Activated effector memory CD4-positive, alpha-beta T cell treated with Interleukin-2 at 50 U/mL for 16 hours (primary cell): ENCODE data around the gene CELA2A.

Experiments used
- DNase-seq: peaks from one replicate; pipeline ENCODE4 v3.0.0-alpha.2; 2020

The CELA2A gene

GRCh38 chr1:15456313-15456954 is at the start of gene CELA2A:
CELA2A (plus strand) TSS chr1:15456732; CDS start chr1:15456754, 22 bp downstream.
- no peak for DNase-seq

GRCh38 chr1:15407580-15407979 is 49.0 kb upstream of the CELA2A start:
- DNase-seq: no peak

GRCh38 chr1:15408890-15409387 is 47.6 kb upstream of the CELA2A start:
- DNase-seq: no peak

- peak; percentile 76 for DNase-seq
Observed at GRCh38 chr1:15409388-15410222, 46.9 kb upstream of the CELA2A start, which contains the start of gene EFHD2. EFHD2 (plus strand) TSS chr1:15409888; CDS start chr1:15409972, 84 bp downstream.

GRCh38 chr1:15410223-15410883 is 46.2 kb upstream of the CELA2A start:
- no peak for DNase-seq

GRCh38 chr1:15410884-15411245 is 45.7 kb upstream of the CELA2A start:
- no peak for DNase-seq

GRCh38 chr1:15411593-15412137 is 44.9 kb upstream of the CELA2A start:
- DNase-seq: peak; percentile 29

- DNase-seq: peak; percentile 27
Observed at GRCh38 chr1:15412175-15412800, 44.2 kb upstream of the CELA2A start.

GRCh38 chr1:15412843-15413242 is 43.7 kb upstream of the CELA2A start:
- DNase-seq: no peak

GRCh38 chr1:15413563-15414444 is 42.7 kb upstream of the CELA2A start:
- no peak for DNase-seq

GRCh38 chr1:15414445-15414983 is 42.0 kb upstream of the CELA2A start:
- no peak for DNase-seq

- DNase-seq: peak; percentile 52
Observed at GRCh38 chr1:15417059-15417934, 39.2 kb upstream of the CELA2A start.

- DNase-seq: no peak
Observed at GRCh38 chr1:15418806-15419515, 37.6 kb upstream of the CELA2A start.

- DNase-seq: no peak
Observed at GRCh38 chr1:15420853-15421465, 35.6 kb upstream of the CELA2A start.

GRCh38 chr1:15422871-15423270 is 33.7 kb upstream of the CELA2A start:
- DNase-seq: no peak

- DNase-seq: no peak
Observed at GRCh38 chr1:15423355-15424077, 33.0 kb upstream of the CELA2A start.

GRCh38 chr1:15424146-15424667 is 32.3 kb upstream of the CELA2A start:
- DNase-seq: no peak

GRCh38 chr1:15424981-15425380 is 31.6 kb upstream of the CELA2A start:
- DNase-seq: no peak
